HG03432 (cell line): Measurements from ENCODE around the gene MAPKBP1.

Experiments
- ATAC-seq: cut with Tn5 transposase; IDR thresholded peaks from one replicate; pipeline ENCODE4 v1.9.1; 2021; ENCODE audit warnings: mild to moderate bottlenecking, moderate library complexity; ENCODE audit not compliant: unreplicated experiment

Gene MAPKBP1

DNA sequence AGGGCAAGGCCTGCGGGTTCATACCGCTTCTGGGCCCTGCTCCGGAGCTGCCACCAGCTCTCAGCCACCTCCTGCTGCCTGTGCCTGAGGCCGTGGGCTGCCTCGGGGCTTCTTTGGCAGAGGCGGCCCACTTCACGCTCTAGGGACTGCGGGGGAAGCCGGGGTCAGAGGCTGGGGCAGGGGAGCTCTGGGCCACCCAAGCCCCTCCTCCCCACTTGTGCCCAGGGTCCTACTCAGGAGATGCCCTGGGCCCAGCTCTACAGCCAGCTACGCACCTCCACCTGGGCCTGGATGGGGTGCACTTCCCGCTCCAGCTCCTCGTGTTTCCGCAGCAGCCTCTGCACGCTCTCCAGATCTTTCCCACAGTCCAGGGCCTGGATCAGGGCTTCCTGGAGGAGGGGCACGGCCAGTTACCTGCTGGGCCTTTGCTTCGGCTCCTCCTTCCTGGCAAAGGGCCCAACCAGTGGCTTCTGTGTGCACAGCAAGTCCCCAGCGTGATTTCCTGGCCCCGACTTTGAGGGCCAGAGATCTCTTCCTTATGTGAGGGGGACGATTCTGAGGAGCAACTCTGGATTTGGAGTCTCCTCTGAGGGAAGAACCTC is 88.3 kb downstream of the MAPKBP1 start:
- no peak for ATAC-seq

GRCh38 chr15:41865490-41866055 is 91.3 kb downstream of the MAPKBP1 start:
- ATAC-seq = no peak

DNA sequence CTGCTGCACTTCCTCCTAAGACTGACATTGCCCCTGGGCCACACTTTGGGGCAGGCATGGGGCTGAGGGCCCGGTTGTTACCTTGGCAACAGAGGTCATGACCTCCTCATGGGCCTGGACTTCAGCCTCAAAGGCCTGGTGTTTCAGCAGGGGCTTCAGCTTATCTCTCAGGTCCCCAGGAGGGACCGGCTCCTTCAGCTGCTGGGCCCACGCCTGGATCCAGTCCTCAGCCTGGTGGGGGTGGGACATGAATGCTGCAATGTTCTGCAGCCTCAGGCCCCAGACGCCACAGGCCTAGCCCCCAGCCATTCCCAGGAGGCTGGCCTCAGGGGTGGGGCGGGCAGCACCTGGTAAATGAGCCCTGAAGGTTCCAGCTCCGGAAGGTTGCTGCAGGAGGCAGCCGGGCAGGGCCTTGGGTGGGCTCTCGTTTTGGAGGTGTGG is 92.0 kb downstream of the MAPKBP1 start:
- ATAC-seq = no peak

- ATAC-seq = no peak
These were observed 92.7 kb downstream of the MAPKBP1 start for GRCh38 chr15:41866872-41867579.

DNA sequence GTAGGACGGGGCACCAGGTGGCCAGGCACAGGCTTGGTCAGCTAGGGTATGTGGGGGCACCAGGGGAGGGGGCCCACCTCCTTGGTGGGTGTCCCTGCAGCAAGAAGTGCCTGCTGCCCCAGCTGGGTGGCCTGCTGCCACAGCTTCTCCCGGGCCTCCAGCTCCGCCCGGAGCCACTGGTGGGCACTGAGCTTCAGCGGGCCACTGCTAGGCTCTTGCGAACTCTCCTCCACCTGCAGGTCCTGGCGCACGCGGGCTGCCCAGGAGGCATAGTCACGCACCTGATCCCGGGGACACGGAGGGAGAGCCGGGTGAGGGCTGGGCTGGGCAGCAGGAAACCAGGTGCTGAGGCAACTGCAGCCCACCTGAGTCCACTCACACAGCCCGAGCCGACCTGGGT is 94.0 kb downstream of the MAPKBP1 start:
- ATAC-seq = no peak

GRCh38 chr15:41869770-41870688 is 95.7 kb downstream of the MAPKBP1 start:
- ATAC-seq = no peak

DNA sequence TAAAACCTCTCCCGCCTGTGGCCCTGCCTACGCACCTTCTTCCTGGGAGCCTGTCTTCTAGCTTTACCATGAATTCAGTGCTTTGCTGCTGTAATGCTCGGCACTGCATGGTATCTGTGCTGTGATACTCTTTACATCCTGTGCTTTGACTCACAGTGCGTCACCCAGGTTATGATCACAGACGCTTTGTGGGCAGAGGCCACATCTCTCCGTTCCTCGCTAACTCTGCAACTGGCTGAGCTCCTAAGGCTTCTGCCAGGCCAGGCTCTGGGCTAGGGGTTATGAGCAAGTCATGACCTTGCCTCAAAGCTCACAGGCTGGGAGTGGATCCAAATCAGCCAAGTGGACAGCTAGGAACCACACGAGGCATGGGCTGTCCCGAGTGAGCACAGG is 96.4 kb downstream of the MAPKBP1 start:
- ATAC-seq = no peak

GRCh38 chr15:41871175-41871905 is 97.1 kb downstream of the MAPKBP1 start:
- no peak for ATAC-seq

- ATAC-seq = no peak
These were observed 98.0 kb downstream of the MAPKBP1 start for GRCh38 chr15:41872166-41872747.

DNA sequence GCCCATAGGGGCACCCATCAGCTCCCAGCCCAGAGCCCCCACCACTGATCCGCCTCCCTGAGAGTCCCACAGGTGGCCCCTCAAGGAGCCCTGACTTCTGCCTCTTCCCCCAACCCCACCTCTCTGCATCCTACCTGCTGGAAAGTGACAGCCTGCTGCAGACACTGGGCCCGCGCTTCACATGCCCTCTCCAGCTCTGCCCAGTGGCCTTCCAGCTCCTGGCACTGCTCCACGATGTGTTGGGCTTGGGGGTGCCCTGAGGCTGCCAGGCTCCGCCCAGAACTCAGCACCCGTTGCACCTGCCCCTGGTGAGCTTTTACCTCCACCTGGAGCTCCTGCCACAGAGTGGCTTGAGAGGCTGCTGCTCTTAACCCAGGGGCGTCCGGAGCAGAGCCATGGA is 99.4 kb downstream of the MAPKBP1 start:
- no peak for ATAC-seq

DNA sequence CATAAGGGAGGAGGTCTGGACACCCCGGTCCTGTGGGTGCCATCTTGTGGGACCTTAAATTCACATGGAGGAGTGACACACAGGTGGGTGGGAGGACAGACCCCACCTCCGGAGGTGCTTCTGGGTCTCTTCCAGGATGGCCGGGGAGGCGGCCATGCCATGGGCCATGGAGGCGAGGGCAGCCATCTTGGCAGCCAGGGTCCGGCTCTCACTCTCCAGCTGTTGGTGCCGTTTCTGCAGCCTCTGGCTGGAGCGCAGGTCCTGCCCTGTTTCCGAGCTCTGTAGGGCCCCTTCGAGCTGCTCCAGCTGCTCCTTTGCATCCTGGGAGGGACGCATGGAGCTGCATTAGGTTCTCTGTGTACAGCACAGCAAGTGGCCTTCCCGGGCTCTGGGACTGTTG is 100.5 kb downstream of the MAPKBP1 start:
- ATAC-seq = no peak

GRCh38 chr15:41876007-41876406 is 101.7 kb downstream of the MAPKBP1 start:
- no peak for ATAC-seq

GRCh38 chr15:41876689-41877088 is 102.4 kb downstream of the MAPKBP1 start:
- no peak for ATAC-seq
